ENCODE data around the gene MDN1. TPM values are rescaled to one million over a fixed set of nuclear protein-coding genes. Genes with fewer than 3 reads are reported as not detected.
A peak's percentile ranks its signal among the peaks of the same experiment; 100 is the strongest.

Gene MDN1
- total and polyA plus RNA-seq, 3 donors from 2014 or later = 39.1 to 89.0 (median 80.3) TPM

GRCh38 chr6:89793586-89793985 lies 26.0 kb downstream of the MDN1 start:
- Histone ChIP-seq H3K4me1 (no peaks in the 10 kb centered on the region), H3K36me3 (ENCODE audit: low read depth, missing control alignments) (no peaks in the 10 kb centered on the region), H3K27ac (no peak overlapping the region), H3K27me3 (no peaks in the 10 kb centered on the region), H3K4me3 (no peak overlapping the region), H3K9me3 (no peaks in the 10 kb centered on the region)
- no peak for DNase-seq
- 41 to 72% methylated on average over 3 of the region's 3 CpGs for WGBS, 2 donors
- intact Hi-C loops (cut with DNase I; ENCODE audit: low total_unique reads) = no loop called here
- TF ChIP-seq POLR2A (IDR thresholded peaks at IDR 0.05) (no peak), CTCF (IDR thresholded peaks at IDR 0.05) (no peak)

- WGBS, 2 donors = 49 to 57% methylated on average over 2 of the region's 2 CpGs
Measured at GRCh38 chr6:89792881-89793280, 26.7 kb downstream of the MDN1 start.

GRCh38 chr6:89790403-89790802 lies 29.2 kb downstream of the MDN1 start:
- Histone ChIP-seq H3K9me3 (no peaks in the 10 kb centered on the region), H3K4me3 (no peak overlapping the region), H3K27ac (no peak overlapping the region), H3K27me3 (no peaks in the 10 kb centered on the region), H3K36me3 (ENCODE audit: low read depth, missing control alignments) (no peaks in the 10 kb centered on the region), H3K4me1 (no peaks in the 10 kb centered on the region)
- 94 to 97% methylated on average over 2 of the region's 2 CpGs for WGBS, 2 donors
- TF ChIP-seq CTCF (IDR thresholded peaks at IDR 0.05) (no peak), POLR2A (IDR thresholded peaks at IDR 0.05) (no peak)
- intact Hi-C loops (cut with DNase I; ENCODE audit: low total_unique reads) = no loop called here
- DNase-seq = no peak

More at GRCh38 chr6:89792881-89793280, 26.7 kb downstream of the MDN1 start:
- TF ChIP-seq POLR2A (IDR thresholded peaks at IDR 0.05) (no peak), CTCF (IDR thresholded peaks at IDR 0.05) (peak; percentile 19 to 52 (median 42))
- H3K36me3 ChIP-seq (ENCODE audit: low read depth, missing control alignments) = no peaks in the 10 kb centered on the region
- no peaks in the 10 kb centered on the region for H3K27me3 ChIP-seq
- intact Hi-C loops (cut with DNase I; ENCODE audit: low total_unique reads) = no loop called here
- H3K27ac ChIP-seq = no peak overlapping the region
- H3K9me3 ChIP-seq = no peaks in the 10 kb centered on the region
- no peaks in the 10 kb centered on the region for H3K4me1 ChIP-seq
- DNase-seq = peak; percentile 72
- H3K4me3 ChIP-seq = no peak overlapping the region

DNA sequence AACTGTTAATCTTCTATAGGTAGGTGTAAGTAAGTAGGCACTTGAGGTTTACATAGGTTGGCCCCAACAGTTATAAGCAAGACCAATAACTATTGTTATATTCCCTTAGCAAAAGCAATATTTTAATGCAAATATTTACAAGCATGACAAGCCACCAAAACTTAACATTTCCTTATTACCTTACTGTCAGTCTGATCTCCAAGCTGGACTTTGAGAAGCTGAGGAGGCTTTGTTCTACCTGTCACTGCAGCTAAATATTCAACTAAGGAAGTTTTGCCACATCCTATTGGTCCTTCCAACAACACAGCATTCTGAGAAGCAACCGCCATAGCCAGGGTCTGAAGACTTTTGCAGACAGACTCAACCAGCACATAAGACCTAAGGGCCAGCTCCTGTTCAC lies 29.6 kb downstream of the MDN1 start:
- H3K9me3 ChIP-seq = no peaks in the 10 kb centered on the region
- no peaks in the 10 kb centered on the region for H3K27me3 ChIP-seq
- H3K27ac ChIP-seq = no peak overlapping the region
- TF ChIP-seq POLR2A (IDR thresholded peaks at IDR 0.05) = no peak
- TF ChIP-seq CTCF (IDR thresholded peaks at IDR 0.05) = no peak
- H3K4me1 ChIP-seq = no peaks in the 10 kb centered on the region
- WGBS, 2 donors = 100% methylated on average over 1 of the region's 1 CpG
- H3K36me3 ChIP-seq (ENCODE audit: low read depth, missing control alignments) = no peaks in the 10 kb centered on the region
- no peak for DNase-seq
- intact Hi-C loops (cut with DNase I; ENCODE audit: low total_unique reads) = no loop called here
- no peak overlapping the region for H3K4me3 ChIP-seq

- Histone ChIP-seq H3K36me3 (ENCODE audit: low read depth, missing control alignments) (no peaks in the 10 kb centered on the region), H3K27me3 (no peaks in the 10 kb centered on the region), H3K9me3 (no peaks in the 10 kb centered on the region), H3K4me3 (no peak overlapping the region), H3K4me1 (no peaks in the 10 kb centered on the region), H3K27ac (no peak overlapping the region)
- TF ChIP-seq CTCF (IDR thresholded peaks at IDR 0.05) (no peak), POLR2A (IDR thresholded peaks at IDR 0.05) (no peak)
- no peak for DNase-seq
- intact Hi-C loops (cut with DNase I; ENCODE audit: low total_unique reads) = no loop called here
- WGBS, 2 donors = 85 to 89% methylated on average over 7 of the region's 7 CpGs
Measured at GRCh38 chr6:89787660-89788328, 31.8 kb downstream of the MDN1 start.
